CD14-positive monocyte (primary cell): ENCODE results near the gene CAPNS2. TPM values are rescaled to one million over a fixed set of nuclear protein-coding genes. Genes with fewer than 3 reads are reported as not detected.

ENCODE experiments used
- DNase-seq, 3 donors: peaks; one replicate each; pipeline ENCODE4 v3.0.0-alpha.2; 2011 to 2022
- H2AFZ ChIP-seq: 2 replicates; pipeline ENCODE4 v1.6.0; 2012; ENCODE audit warnings: mild to moderate bottlenecking, low read depth, low read length, inconsistent platforms; ENCODE audit not compliant: insufficient read depth, poor library complexity, severe bottlenecking
- H3K27ac ChIP-seq, 2 donors: 1 replicate in 1 of 2; 2 replicates in 1 of 2; pipeline ENCODE4 v1.5.1; 2012 to 2013; ENCODE audit warnings: low read length in 2 of 2, control low read depth in 1 of 2, inconsistent platforms in 1 of 2, low read depth in 1 of 2, mild to moderate bottlenecking in 1 of 2
- H3K27me3 ChIP-seq, 2 donors: one replicate each; pipeline versions ENCODE4 v1.6.0 to v1.6.1; 2011 to 2013; ENCODE audit warnings: low read length in 2 of 2; ENCODE audit not compliant: control insufficient read depth in 2 of 2, insufficient read depth in 2 of 2
- H3K36me3 ChIP-seq, 2 donors: replicated peaks in 1 of 2; 1 replicate in 1 of 2; 2 replicates in 1 of 2; pipeline versions ENCODE4 v1.5.1 to v1.6.1; 2012 to 2013; ENCODE audit warnings: low read length in 2 of 2, control low read depth in 1 of 2, inconsistent platforms in 1 of 2, mild to moderate bottlenecking in 1 of 2; ENCODE audit not compliant: insufficient read depth in 2 of 2, control insufficient read depth in 1 of 2
- H3K4me1 ChIP-seq, 2 donors: 1 replicate in 1 of 2; 2 replicates in 1 of 2; pipeline versions ENCODE4 v1.5.1 to v1.6.1; 2012 to 2013; ENCODE audit warnings: low read length in 2 of 2, control low read depth in 1 of 2, inconsistent platforms in 1 of 2, mild to moderate bottlenecking in 1 of 2, moderate library complexity in 1 of 2; ENCODE audit not compliant: insufficient read depth in 2 of 2, control insufficient read depth in 1 of 2
- H3K4me2 ChIP-seq: replicated peaks from 2 replicates; pipeline ENCODE3; 2012; ENCODE audit warnings: low read length, moderate library complexity, mild to moderate bottlenecking; ENCODE audit not compliant: poor library complexity, severe bottlenecking; ENCODE audit errors: extremely low read depth
- H3K4me3 ChIP-seq, 3 experiments: fragments of 200-600 bp in 1 of 3; sonication (generic) in 1 of 3; replicated peaks in 1 of 3; 1 replicate in 2 of 3; 2 replicates in 1 of 3; pipeline ENCODE4 v1.5.1; 2011 to 2013; ENCODE audit warnings: low read length in 3 of 3, mild to moderate bottlenecking in 3 of 3, control low read depth in 2 of 3, low read depth in 2 of 3, inconsistent platforms in 1 of 3, moderate library complexity in 1 of 3
- H3K79me2 ChIP-seq: 2 replicates; pipeline ENCODE4 v1.6.0; 2012; ENCODE audit warnings: mild to moderate bottlenecking, control low read depth, inconsistent platforms, low read length, moderate library complexity; ENCODE audit not compliant: insufficient read depth
- H3K9ac ChIP-seq: 2 replicates; pipeline ENCODE4 v1.6.0; 2017; ENCODE audit warnings: low read length, mild to moderate bottlenecking; ENCODE audit not compliant: insufficient read depth, poor library complexity, severe bottlenecking
- H3K9me3 ChIP-seq, 2 donors: replicated peaks in 1 of 2; 1 replicate in 1 of 2; 2 replicates in 1 of 2; pipeline versions ENCODE4 v1.5.1 to v1.6.1; 2012 to 2013; ENCODE audit warnings: low read length in 2 of 2, control low read depth in 1 of 2; ENCODE audit not compliant: control insufficient read depth in 1 of 2, insufficient read depth in 1 of 2
- H4K20me1 ChIP-seq: 2 replicates; pipeline ENCODE4 v1.6.0; 2012; ENCODE audit warnings: mild to moderate bottlenecking, low read length, control low read depth, moderate library complexity; ENCODE audit not compliant: insufficient read depth
- H3K27ac Mint-ChIP-seq, 7 donors: one replicate each; pipeline ENCODE4 v1.8.0; 2020; ENCODE audit warnings: mild to moderate bottlenecking in 7 of 7, mixed read lengths in 7 of 7, moderate library complexity in 6 of 7, inconsistent platforms in 2 of 7
- H3K27me3 Mint-ChIP-seq, 3 donors: one replicate each; pipeline ENCODE4 v1.8.0; 2021 to 2022; ENCODE audit warnings: low read depth in 3 of 3, mild to moderate bottlenecking in 3 of 3, mixed read lengths in 3 of 3, moderate library complexity in 3 of 3, inconsistent platforms in 1 of 3
- H3K36me3 Mint-ChIP-seq, 2 donors: one replicate each; pipeline ENCODE4 v1.8.0; 2020; ENCODE audit warnings: mixed read lengths in 2 of 2, inconsistent platforms in 1 of 2, mild to moderate bottlenecking in 1 of 2
- H3K4me1 Mint-ChIP-seq: one replicate; pipeline ENCODE4 v1.8.0; 2020; ENCODE audit warnings: mild to moderate bottlenecking, mixed read lengths
- H3K4me3 Mint-ChIP-seq, 2 donors: one replicate each; pipeline ENCODE4 v1.8.0; 2020; ENCODE audit warnings: mild to moderate bottlenecking in 2 of 2, mixed read lengths in 2 of 2, moderate library complexity in 1 of 2
- H3K9me3 Mint-ChIP-seq, 7 donors: one replicate each; pipeline ENCODE4 v1.8.0; 2020 to 2022; ENCODE audit warnings: mixed read lengths in 7 of 7, mild to moderate bottlenecking in 6 of 7, moderate library complexity in 6 of 7, inconsistent platforms in 2 of 7
- CTCF ChIP-seq: fragments of 200-600 bp; IDR thresholded peaks from one replicate; pipeline ENCODE4 v1.8.0; 2022; ENCODE audit warnings: antibody characterized with exemption, mild to moderate bottlenecking
- WGBS: methylation state at CpG from one replicate; pipeline ENCODE4 v1.1.5; 2013; ENCODE audit warnings: missing lambda C conversion rate; ENCODE audit not compliant: insufficient coverage; 5-methylcytosine and 5-hydroxymethylcytosine counted together
- intact Hi-C, 2 donors: fragments of 100-400 bp; cut with micrococcal nuclease; formaldehyde crosslinking; loops; one replicate each; pipeline versions ENCODE4 v1.15.0 to v1.15.1; 2023
- polyA plus RNA-seq, 3 donors: library from polyadenylated mRNA; depleted of rRNA in 1 of 3; unstranded in 2 of 3; stranded (reverse) in 1 of 3; fragments of 300-500 nt in 2 of 3; fragments of >200 nt in 1 of 3; fragmentation: Illumina TruSeq in 2 of 3; gene quantifications; 1 replicate in 2 of 3; 2 replicates in 1 of 3; pipeline ENCODE4 v1.2.3, GENCODE V29; 2012 to 2021

CAPNS2 gene
- polyA plus RNA-seq, 3 donors: 0.17 to 0.35 TPM; not detected in 1

DNA sequence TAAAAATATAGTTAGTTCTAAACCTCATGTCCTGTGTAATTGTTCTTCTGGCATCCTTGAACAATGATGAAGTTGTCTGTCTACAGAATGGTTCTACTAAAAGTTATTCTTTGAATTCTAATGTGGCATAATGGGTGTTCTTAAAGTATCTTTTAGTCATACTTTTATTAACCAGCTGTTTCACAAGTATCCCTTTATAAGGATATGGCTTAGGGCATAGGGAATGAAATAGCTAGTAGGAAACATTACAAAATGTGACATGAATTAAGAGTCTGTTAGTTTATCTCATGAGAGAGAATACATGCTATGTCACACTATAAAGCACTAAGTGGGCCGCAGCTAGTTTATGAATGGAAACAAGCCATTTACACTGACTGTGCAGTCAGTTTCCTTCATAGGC lies 26.3 kb upstream of the CAPNS2 start:
- H3K27ac Mint-ChIP-seq: peak overlapping the region in 6 of 7 donors; percentile 30 to 96 (median 65)
- no peak overlapping the region for H3K4me2 ChIP-seq
- H3K36me3 Mint-ChIP-seq: peaks cover 36 to 38% of the 10 kb centered on the region in 2 donors
- no peaks in the 10 kb centered on the region for H3K9me3 Mint-ChIP-seq
- H3K27ac ChIP-seq: peak overlapping the region in 1 of 2 donors; percentile 84
- peaks cover 31% of the 10 kb centered on the region for H3K4me1 Mint-ChIP-seq
- peaks cover 25 to 47% of the 10 kb centered on the region in 2 donors for H3K4me1 ChIP-seq
- no peak overlapping the region for H2AFZ ChIP-seq
- H3K9me3 ChIP-seq: no peaks in the 10 kb centered on the region
- no peak overlapping the region for H3K4me3 Mint-ChIP-seq
- H3K79me2 ChIP-seq: no peaks in the 10 kb centered on the region
- intact Hi-C loops: loop anchor here in 1 of 2 donors (10.0 kb wide), 1 partner anchor 75 kb away; no protein-coding TSS in a partner anchor
- no peak overlapping the region for H3K9ac ChIP-seq
- WGBS: no CpG with 5 or more reads among the region's 1 CpG
- no peak overlapping the region for H3K4me3 ChIP-seq
- no peaks in the 10 kb centered on the region for H4K20me1 ChIP-seq
- TF ChIP-seq CTCF: no peak
- no peak for DNase-seq
- H3K27me3 Mint-ChIP-seq: peaks cover 0 to 2% (median 0%) of the 10 kb centered on the region in 3 donors
- no peaks in the 10 kb centered on the region for H3K27me3 ChIP-seq
- peaks cover 28 to 67% of the 10 kb centered on the region in 2 donors for H3K36me3 ChIP-seq

- Mint-ChIP-seq H3K4me3 (no peak overlapping the region), H3K9me3 (no peaks in the 10 kb centered on the region), H3K4me1 (peaks cover 24% of the 10 kb centered on the region), H3K27ac (no peak overlapping the region), H3K27me3 (peaks cover 0 to 2% (median 0%) of the 10 kb centered on the region in 3 donors), H3K36me3 (peaks cover 34 to 38% of the 10 kb centered on the region in 2 donors)
- Histone ChIP-seq H3K9ac (no peak overlapping the region), H3K4me2 (no peak overlapping the region), H3K4me1 (peaks cover 22 to 42% of the 10 kb centered on the region in 2 donors), H3K79me2 (no peaks in the 10 kb centered on the region), H3K36me3 (peaks cover 42 to 67% of the 10 kb centered on the region in 2 donors), H3K27me3 (no peaks in the 10 kb centered on the region), H3K27ac (peak overlapping the region in 1 of 2 donors; percentile 42), H2AFZ (no peak overlapping the region), H4K20me1 (no peaks in the 10 kb centered on the region), H3K4me3 (no peak overlapping the region), H3K9me3 (no peaks in the 10 kb centered on the region)
- peak in 2 of 3 donors; percentile 55 to 58 for DNase-seq
- intact Hi-C loops: loop anchor here in 1 of 2 donors (10.0 kb wide), 1 partner anchor 78 kb away; no protein-coding TSS in a partner anchor
- no peak for TF ChIP-seq CTCF
- WGBS: 90% methylated on average over 1 of the region's 1 CpG
These were observed 23.9 kb upstream of the CAPNS2 start for GRCh38 chr16:55542459-55543082.
